WI38 (cell line): Measurements from ENCODE around the gene BRD9.

Experiments
- H3K4me3 ChIP-seq: 2 replicates; pipeline ENCODE4 v1.5.1; 2011; ENCODE audit warnings: low read depth, mild to moderate bottlenecking, control low read depth, low read length
- TF ChIP-seq, protein P1 (sequence below): IDR thresholded peaks from 2 replicates; pipeline ENCODE4 v1.5.1; 2012; ENCODE audit warnings: low read depth, mild to moderate bottlenecking, control low read depth, low read length

Gene BRD9

DNA sequence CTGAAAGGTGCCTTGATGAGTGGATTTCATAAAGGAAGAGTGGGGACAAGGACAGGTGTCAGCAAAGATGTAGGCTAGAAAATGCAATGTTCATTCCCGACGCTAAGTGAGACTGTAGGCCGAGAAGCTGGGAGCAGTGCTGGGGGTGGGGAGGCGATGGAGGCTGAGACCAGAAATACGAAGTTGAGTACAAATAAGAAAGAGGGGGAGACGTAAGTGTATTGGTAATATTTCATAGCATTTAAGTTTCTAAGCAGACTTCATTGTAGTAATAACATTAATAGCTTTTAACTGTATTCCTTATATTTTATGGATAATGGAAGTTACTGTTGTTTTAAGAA lies 11.1 kb upstream of the BRD9 start:
- TF ChIP-seq, protein P1, sequence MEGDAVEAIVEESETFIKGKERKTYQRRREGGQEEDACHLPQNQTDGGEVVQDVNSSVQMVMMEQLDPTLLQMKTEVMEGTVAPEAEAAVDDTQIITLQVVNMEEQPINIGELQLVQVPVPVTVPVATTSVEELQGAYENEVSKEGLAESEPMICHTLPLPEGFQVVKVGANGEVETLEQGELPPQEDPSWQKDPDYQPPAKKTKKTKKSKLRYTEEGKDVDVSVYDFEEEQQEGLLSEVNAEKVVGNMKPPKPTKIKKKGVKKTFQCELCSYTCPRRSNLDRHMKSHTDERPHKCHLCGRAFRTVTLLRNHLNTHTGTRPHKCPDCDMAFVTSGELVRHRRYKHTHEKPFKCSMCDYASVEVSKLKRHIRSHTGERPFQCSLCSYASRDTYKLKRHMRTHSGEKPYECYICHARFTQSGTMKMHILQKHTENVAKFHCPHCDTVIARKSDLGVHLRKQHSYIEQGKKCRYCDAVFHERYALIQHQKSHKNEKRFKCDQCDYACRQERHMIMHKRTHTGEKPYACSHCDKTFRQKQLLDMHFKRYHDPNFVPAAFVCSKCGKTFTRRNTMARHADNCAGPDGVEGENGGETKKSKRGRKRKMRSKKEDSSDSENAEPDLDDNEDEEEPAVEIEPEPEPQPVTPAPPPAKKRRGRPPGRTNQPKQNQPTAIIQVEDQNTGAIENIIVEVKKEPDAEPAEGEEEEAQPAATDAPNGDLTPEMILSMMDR = no peak
- no peak overlapping the region for H3K4me3 ChIP-seq

DNA sequence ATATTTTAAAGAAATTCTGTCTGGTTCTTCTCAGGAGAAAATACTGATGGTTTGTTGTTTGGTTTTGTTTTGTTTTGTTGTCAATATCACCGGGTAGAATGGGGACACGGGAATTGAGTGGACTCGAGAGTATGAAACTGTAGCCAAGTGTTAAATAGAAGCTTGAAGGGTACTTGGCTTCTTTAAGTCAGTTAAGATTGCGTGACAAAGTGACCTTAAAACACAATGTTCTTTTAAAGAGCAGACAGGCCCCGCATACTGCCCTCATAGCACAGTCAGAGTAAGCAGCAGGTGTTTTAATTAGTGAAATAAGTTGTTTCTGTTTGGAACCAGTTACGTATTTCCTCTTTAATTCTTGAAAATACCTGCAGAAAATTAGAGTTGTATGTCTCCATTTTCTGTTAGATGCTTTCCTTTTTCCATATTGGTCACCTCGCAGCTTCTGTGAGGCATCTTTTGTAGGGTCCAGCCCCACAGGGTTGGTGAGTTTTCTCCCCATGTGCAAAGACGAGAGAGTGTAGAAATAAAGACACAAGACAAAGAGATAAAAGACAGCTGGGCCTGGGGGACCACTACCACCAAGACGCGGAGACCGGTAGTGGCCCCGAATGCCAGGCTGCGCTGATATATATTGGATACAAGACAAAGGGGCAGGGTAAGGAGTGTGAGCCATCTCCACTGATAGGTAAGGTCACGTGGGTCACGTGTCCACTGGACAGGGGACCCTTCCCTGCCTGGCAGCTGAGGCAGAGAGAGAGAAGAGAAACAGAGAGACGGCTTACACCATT lies 9.7 kb upstream of the BRD9 start:
- no peak overlapping the region for H3K4me3 ChIP-seq
- TF ChIP-seq, protein P1 = no peak

DNA sequence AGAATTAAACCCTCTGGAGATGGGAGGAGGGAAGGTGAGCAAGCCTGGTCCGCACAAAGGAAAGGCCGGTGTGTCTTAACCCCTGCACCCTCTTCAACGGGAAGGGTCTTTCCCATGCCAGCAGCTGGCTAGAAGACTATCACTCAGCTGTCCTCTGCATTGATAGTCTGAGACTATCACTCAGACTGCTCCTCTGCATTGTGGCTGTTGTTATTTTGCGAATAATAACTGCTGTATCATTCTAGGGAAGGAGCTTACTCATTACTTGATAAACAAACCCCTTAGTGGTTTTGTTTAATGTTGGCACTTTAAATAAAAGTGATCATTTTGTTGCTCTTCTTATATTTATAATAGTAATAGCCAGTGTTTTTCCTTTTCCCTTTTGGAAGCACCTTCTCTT lies 8.2 kb upstream of the BRD9 start:
- no peak overlapping the region for H3K4me3 ChIP-seq
- TF ChIP-seq, protein P1 = no peak

DNA sequence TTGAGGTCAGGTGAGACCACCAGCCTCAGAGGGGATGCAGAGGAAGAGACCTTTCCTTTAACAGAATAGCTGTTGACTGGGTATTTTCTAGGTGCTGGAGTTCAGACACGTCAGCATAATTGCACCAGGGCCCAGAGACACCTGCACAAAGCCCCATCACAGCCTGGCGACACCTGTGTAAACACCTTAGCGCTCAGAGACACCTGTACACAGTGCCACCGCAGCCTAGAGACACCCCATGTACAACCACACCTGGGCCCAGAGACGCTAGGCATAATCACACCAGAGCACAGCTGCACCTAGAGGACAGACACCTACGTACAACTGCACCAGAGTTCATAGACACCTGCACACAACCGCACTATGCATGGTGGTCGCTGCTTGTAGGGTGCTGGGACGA lies 1.1 kb upstream of the BRD9 start:
- TF ChIP-seq, protein P1 = no peak
- peak overlapping the region; percentile 79 for H3K4me3 ChIP-seq

DNA sequence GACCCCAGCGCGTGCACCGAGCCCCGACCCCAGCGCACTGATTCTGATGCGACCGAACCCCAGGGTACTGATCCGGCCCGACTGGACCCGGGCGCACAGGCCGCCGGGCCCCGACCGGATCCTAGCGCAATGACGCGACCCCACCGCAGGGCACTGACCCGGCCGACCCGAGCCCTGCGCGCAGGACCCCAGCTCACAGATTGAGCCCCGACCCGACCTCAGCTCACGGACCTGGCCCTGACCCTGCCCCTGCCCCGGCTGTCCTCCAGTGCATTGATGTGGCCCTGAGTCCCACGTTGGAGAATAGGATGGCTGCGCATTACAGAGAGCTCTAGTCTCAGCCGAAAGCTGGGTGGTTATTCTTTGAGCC lies 521 bp upstream of the BRD9 start:
- H3K4me3 ChIP-seq = peak overlapping the region; percentile 79
- TF ChIP-seq, protein P1 = no peak

DNA sequence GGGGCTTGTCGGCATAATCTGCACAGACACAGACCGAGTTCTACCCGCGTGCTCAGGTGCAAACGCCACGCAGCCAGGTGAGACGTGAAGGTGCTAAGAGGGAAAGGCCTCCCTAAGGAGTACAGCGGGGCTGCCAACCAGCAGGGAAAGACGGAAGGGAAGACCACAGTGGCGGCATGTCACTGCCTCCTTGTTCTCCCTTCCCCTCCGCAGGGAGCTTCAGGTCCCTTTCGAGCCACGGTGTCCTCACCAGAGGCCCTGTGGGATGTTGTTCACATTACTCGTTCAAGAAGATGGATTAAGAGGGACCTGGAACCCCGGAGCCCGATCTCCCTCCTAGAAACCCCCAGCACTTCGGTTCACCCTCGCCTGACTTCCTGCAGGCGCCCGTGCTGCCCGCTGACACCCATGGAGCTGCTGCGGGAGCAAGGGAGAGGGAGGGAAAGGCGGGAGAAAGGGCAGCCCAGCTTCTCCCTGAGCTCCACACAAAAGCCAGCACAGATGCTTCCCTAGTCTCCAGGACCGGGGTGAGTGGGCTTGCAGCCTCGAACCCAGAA lies 686 bp downstream of the BRD9 start:
- peak overlapping the region; percentile 79 for H3K4me3 ChIP-seq
- TF ChIP-seq, protein P1 = no peak

DNA sequence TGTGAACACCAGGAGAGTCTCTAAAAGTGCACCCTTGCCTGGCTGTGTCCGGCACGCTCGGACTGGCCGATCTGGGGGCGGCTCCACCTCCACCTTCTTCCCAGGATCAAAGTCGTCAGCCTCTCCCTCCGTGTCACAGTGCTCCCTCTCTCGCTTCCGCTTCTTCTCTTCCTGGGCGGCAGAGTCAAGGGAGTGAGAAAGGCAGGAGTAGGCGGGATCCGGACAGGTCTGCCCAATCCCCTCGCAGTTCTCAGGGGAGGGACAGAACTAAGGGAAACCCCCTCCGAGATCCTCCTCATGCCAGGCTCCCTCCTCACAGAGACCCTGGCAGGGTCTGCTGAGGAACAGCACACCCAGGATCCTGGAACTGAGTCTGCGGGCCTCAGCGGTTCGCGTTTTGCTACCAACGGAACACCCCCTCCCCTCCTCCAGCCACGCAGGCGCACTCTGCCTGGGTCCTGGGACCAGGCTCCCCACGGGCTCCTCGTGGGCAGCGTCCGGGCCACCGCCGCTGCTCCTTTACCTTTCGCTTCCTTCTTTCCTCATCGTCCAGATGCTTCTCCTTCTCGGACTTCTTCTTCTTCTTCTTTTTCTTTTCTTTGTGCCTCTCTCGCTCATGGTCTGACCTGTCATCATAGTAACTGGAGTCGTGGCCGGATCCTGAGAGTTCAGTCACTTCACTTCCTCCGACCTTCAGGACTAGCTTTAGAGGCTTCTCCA lies 1.3 kb downstream of the BRD9 start:
- TF ChIP-seq, protein P1 = no peak
- H3K4me3 ChIP-seq = peak overlapping the region; percentile 79
